8988T (cell line): ENCODE results near the gene NSMF.

Experiments
- DNase-seq: peaks from one replicate; pipeline ENCODE4 v3.0.0; 2011

The NSMF gene

GRCh38 chr9:137475666-137476065, 16.5 kb upstream of the NSMF start:
- DNase-seq: no peak

DNA sequence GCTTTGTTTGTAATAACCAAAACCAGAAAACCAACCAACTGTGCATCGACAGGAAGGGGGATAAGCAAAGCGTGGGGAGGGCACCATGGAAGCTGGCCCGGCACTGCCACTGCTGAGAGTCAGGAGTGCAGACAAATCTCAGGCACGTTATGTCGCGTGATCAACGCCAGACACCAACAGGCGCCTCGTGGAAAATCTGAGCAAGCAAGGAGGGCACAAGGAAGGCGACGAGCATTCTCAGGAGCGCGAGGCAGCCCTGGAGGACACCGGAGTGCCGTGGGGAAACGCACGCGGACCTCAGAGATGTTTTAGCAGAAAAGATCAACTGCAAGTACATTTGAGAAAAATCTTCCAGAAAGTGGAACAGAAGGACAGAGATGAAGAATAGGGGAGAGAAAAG, 15.1 kb upstream of the NSMF start:
- no peak for DNase-seq

DNA sequence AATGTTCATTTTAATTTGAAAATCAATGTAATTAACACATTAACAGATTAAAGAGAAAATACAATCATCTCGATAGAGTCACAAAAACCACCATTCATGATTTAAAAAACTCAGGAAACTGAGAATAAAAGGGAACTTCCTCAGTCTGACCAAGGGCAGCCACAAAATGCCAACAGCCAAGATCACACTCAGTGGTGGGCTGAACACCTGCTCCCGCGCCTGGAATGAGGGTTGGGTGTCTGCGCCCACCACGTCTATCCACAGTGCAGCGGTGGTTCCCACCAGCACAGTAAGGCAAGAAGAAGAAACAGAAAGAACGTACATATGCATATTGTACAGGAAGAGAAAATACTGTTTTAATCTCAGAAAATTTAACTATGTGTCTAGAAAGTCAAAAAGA, 11.7 kb upstream of the NSMF start:
- no peak for DNase-seq

DNA sequence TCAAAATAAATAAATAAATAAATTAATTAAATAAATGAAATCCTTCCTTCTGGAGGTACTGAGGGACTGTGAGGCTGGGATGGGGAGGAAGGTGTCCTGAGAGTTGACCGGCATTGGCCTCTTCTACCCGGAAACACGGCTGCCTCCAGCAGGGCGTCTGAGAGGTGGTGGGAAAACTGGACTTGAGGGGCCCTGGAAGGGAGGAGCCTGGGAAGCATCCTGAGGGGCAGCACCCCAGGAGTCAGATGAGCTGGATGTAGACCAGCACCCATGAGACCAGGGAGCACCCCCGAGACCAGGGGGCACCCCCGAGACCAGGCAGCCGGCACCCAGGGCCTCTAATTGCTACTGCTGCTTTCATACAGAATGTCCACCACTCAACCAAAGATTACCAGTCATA, 8.8 kb upstream of the NSMF start:
- DNase-seq: no peak

GRCh38 chr9:137467161-137467581, 8.0 kb upstream of the NSMF start:
- DNase-seq: no peak

DNA sequence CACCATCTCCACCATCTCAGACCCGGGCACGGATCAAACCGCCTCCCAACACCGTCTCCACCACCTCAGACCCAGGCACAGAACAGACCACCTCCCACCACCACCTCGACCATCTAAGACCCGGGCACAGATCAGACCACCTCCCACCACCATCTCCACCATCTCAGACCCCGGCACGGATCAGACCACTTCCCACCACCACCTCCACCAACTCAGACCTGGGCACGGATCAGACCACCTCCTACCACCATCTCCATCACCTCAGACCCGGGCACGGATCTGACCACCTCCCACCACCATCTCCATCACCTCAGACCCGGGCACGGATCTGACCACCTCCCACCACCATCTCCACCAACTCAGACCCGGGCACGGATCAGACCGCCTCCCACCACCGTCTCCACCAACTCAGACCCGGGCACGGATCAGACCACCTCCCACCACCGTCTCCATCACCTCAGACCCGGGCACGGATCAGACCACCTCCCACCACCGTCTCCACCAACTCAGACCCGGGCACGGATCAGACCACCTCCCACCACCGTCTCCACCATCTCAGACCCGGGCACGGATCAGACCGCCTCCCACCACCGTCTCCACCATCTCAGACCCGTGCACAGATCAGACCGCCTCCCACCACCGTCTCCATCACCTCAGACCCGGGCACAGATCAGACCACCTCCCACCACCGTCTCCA, 7.4 kb upstream of the NSMF start:
- DNase-seq: peak; percentile 3

GRCh38 chr9:137465720-137466388, 6.7 kb upstream of the NSMF start:
- DNase-seq: peak; percentile 18

- DNase-seq: no peak
Observed at GRCh38 chr9:137465000-137465719, 6.0 kb upstream of the NSMF start.

- peak; percentile 7 for DNase-seq
Observed at GRCh38 chr9:137464291-137464999, 5.3 kb upstream of the NSMF start.

GRCh38 chr9:137463931-137464290, 4.8 kb upstream of the NSMF start:
- DNase-seq: peak; percentile 10

DNA sequence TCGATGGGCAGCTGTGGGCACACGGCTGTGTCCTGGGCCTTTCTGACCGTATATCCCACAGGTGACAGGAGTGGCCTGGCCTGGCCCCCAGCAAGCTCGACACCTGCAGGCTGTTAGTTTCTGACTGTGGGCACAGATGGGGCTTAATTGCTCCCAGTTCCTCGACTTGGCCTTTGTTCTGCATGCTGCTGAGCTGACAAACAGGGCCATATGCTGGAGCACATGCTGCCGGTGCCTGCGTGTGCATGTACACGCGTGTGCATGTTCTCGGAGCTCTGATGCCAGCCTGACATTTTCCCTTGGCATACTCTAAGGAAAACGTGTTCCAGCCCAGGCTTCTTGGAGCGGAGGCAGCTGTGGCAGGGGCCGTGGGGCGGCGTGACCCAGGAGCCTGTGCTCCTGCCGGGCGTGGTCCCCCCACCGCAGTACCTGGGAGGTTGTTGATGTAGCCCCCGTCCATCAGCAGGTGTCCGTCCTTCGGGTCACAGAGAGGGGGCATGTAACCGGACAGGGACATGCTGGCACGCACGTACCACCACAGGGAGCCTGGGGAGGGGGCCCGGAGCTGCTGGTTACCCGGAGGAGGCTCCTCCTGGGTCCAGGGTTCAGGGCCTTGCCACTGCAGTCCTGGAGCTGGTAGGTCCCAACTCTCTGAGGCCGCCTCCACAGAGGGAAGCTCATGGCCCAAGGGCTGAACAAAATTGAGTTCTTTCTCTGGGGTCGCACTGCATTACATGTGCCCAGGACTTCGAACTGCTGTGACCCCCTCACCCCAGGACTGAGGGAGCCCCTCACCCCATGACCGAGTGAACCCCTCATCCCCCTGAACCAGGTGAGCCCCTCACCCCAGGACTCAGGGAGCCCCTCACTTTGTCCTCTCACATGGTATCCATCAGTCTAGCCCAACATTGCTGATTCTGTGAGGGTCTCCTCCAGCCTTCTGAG, 4.1 kb upstream of the NSMF start:
- peak; percentile 21 for DNase-seq

- DNase-seq: peak; percentile 26
Observed at GRCh38 chr9:137462396-137462985, 3.4 kb upstream of the NSMF start.

DNA sequence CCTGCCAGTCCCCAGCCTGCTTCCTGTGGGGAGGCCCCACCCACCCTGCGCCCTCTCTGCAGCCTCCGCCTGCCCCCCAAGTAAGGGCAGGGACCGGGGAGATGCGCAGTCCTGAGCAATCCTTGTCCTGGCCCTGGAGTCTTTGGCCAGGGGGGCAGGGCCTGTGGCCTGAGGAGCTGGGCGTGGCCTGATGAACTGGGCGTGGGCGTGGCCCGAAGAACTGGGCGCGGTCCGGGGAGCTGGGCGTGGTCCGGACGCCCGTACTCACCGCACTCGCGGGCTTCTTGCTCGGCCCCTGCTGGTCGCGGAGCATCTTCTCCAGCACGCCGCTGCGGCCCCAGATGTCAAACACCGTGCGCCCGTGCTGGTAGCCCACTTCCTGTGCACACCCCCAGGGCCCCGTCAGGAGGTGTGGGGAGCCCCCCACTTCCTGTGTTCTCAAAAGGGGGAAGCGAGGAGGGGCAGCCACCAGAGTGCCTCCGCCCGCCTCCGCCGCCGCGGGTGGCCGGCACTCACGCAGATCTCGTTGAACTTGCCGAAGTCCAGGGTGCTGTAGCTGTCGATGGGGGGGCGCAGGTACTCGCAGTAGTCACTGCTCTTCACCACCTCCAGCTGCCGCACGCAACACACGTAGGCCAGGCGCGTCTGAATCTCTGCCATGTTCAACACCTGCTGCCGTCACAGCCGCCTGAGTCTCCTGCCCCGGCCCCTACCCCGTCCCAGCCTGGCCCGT, 2.7 kb upstream of the NSMF start:
- DNase-seq: peak; percentile 51

- no peak for DNase-seq
Observed at GRCh38 chr9:137461316-137461662, 2.2 kb upstream of the NSMF start.

DNA sequence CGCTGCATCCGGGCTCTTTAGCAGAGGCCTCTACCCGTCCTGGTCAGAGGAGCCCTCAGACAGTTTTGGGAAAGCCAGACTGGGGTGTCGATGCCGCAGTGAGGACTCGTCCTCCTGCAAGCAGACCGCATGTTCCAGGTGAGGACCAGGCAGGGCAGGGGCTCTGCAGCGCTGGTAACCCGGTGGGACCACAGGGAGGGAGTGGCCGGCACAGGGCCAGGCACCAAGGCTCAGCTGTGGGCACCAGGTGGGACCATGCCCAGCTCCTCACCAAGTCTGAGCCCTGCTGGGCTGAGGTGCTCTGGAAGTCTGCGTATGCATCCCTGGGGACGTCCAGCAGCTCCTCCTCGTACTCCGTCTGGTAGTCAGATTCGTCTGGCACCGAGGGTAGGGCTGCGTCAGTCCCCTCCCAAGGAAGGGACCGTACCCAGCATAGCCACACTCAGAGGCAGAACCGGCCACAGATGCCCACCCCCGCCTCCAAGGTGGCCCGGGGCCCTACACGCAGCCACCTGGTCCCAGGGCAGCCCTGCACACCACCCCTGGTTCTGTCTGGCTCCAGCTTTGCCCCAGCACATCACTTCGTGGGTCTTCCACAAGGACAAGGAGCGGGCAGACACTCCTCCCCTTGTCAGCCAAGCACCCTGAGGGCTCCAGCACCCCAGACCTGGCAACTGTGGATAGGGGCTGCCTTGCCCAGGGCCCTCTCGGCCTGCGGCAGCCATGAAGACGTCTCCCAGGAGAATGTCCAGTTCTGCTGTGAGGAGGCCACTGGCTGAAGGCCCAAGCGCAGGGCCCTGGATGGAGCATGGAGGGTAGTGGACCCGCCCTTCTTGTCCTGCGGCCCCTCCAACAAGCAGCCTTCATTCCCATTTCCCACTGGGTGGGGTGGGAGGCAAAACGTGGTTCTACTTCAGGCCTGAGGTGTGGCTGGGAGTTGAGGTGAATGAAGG, 1.5 kb upstream of the NSMF start:
- DNase-seq: peak; percentile 32

- no peak for DNase-seq
Observed at GRCh38 chr9:137459601-137460362, 648 bp upstream of the NSMF start.

DNA sequence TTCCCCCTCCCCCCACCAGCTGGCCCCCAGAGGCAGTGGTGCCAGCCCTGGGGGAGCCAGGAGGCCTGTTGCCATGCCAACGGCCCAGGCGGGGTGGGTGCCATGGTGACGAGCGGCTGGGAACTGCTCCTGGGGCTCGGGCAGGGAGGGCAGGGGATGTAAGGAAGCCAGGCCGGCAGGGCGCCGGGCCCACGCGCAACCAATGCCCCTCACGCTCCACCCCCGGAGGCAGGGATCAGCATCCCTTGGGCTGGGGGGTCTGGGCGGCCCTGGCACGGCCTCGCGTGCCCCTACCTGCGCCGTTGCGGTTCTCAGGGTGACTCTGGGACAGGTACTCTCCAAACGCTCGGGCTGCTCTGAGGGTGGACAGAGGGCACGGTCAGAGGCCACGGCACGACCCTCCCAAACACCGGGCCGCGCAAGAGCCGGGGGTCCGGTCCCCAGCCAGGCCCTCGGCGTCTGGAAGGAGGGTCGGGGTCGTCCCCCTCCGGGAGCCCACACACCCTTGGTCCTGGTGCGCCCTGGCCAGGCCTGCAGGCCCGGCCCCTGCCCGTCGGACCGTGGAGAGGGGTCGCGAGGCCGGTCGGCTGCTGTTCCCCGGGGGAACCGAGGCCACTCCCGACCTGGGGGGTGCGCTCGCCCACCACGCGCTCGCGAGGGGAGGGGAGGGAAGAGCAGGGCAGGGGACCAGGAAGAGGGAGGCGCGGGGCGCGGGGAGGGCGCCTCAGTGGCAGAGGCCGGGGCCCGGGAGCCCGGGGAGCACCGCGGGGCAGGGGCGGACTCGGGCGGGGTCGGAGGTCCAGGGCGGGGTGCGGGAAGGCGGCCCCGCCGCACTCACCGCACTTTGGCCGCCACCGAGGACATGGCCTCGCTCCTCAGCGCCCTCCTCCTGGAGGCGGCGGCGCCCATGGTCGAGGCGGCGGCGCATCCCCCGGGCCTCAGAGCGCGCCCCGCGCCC, 661 bp downstream of the NSMF start:
- DNase-seq: peak; percentile 66
